ENCODE data around the gene ADA. TPM values are rescaled to one million over a fixed set of nuclear protein-coding genes. Genes with fewer than 3 reads are reported as not detected.

ADA gene
- total RNA-seq = 5.3 and 21.9 TPM in 2 replicates

GRCh38 chr20:44651684-44652423 is at the start of gene ADA:
TSS of gene ADA (minus strand) at chr20:44651699. CDS start at chr20:44651607, 92 bp downstream.

GRCh38 chr20:44582311-44583025 is 69.0 kb downstream of the ADA start, which contains the start of gene PKIG:
TSS of gene PKIG (plus strand) at chr20:44582579. CDS start at chr20:44614557, 31,978 bp downstream.

Other genes with a start within 250 kb of the ADA start
- gene TTPAL, start 175.8 kb downstream of the ADA start, total RNA-seq = 14.1 and 20.2 TPM in 2 replicates
- gene SERINC3, start 129.6 kb downstream of the ADA start, total RNA-seq = 99.0 and 119 TPM in 2 replicates
- gene PKIG, start 69.1 kb downstream of the ADA start, total RNA-seq = 12.4 and 21.0 TPM in 2 replicates
- gene CCN5, start 63.7 kb upstream of the ADA start, total RNA-seq = not detected in 2 replicates
- gene KCNK15, start 94.2 kb upstream of the ADA start, total RNA-seq = 0.96 TPM in 1 of 2 replicates, not detected in the other
- gene RIMS4, start 158.8 kb upstream of the ADA start, total RNA-seq = under 0.01 TPM in 1 of 2 replicates, not detected in the other
- 65.1 and 69.3 TPM in 2 replicates for gene YWHAB, start 234.0 kb upstream of the ADA start, total RNA-seq

All from tracheal epithelial cell (primary cell).